OCI-LY1 (cell line): ENCODE data around the gene CRYBG2.

Experiments used
- H2AFZ ChIP-seq: fragments of 200-600 bp; sonication (generic), shearing (Covaris generic); 2 replicates; pipeline ENCODE4 v1.6.0; 2014; ENCODE audit warnings: antibody characterized with exemption, mild to moderate bottlenecking, low read length
- H3F3A ChIP-seq: fragments of 200-600 bp; sonication (generic), shearing (Covaris generic); 2 replicates; pipeline ENCODE4 v1.6.0; 2014; ENCODE audit warnings: mild to moderate bottlenecking, antibody characterized with exemption, low read length, moderate library complexity; ENCODE audit not compliant: insufficient read depth
- H3K27ac ChIP-seq: fragments of 200-600 bp; sonication (generic); 2 replicates; pipeline ENCODE4 v1.5.1; 2014; ENCODE audit warnings: low read length, mixed run types, mild to moderate bottlenecking, low read depth; ENCODE audit not compliant: poor library complexity, severe bottlenecking
- H3K27me3 ChIP-seq: fragments of 200-600 bp; sonication (generic); 2 replicates; pipeline ENCODE4 v1.6.0; 2014; ENCODE audit warnings: antibody characterized with exemption, mild to moderate bottlenecking, low read length, moderate library complexity; ENCODE audit not compliant: insufficient read depth
- H3K36me3 ChIP-seq: fragments of 200-600 bp; sonication (generic); 2 replicates; pipeline ENCODE4 v1.6.1; 2014; ENCODE audit warnings: mild to moderate bottlenecking, antibody characterized with exemption, low read length, moderate library complexity, mixed read lengths; ENCODE audit not compliant: insufficient read depth
- H3K4me1 ChIP-seq: fragments of 200-600 bp; sonication (generic); 2 replicates; pipeline ENCODE4 v1.5.1; 2014; ENCODE audit warnings: mild to moderate bottlenecking, low read length, moderate library complexity; ENCODE audit not compliant: insufficient read depth, severe bottlenecking
- H3K4me2 ChIP-seq: fragments of 200-600 bp; sonication (generic), shearing (Covaris generic); 2 replicates; pipeline ENCODE4 v1.6.1; 2014; ENCODE audit warnings: low read length
- H3K4me3 ChIP-seq: fragments of 200-600 bp; sonication (generic); 2 replicates; pipeline ENCODE4 v1.5.1; 2014; ENCODE audit warnings: low read length, low read depth, mild to moderate bottlenecking, mixed read lengths; ENCODE audit not compliant: poor library complexity, severe bottlenecking
- H3K79me2 ChIP-seq: fragments of 200-600 bp; shearing (Covaris generic); 2 replicates; pipeline ENCODE4 v1.6.1; 2016; ENCODE audit warnings: mixed run types, low read length, mixed read lengths; ENCODE audit not compliant: insufficient read depth
- H3K9ac ChIP-seq: fragments of 200-600 bp; sonication (generic), shearing (Covaris generic); 2 replicates; pipeline ENCODE4 v1.6.1; 2014; ENCODE audit warnings: mild to moderate bottlenecking, low read length, mixed read lengths
- H3K9me2 ChIP-seq: fragments of 200-600 bp; sonication (generic), shearing (Covaris generic); 2 replicates; pipeline ENCODE4 v1.6.1; 2014; ENCODE audit warnings: low read depth, mild to moderate bottlenecking, low read length, mixed read lengths
- H3K9me3 ChIP-seq: fragments of 200-600 bp; shearing (Covaris generic); 2 replicates; pipeline ENCODE4 v1.6.1; 2014; ENCODE audit warnings: low read length, mixed read lengths
- H4K20me1 ChIP-seq: fragments of 200-600 bp; sonication (generic), shearing (Covaris generic); 2 replicates; pipeline ENCODE4 v1.6.0; 2016; ENCODE audit warnings: mild to moderate bottlenecking, low read length; ENCODE audit not compliant: insufficient read depth
- EZH2 ChIP-seq: fragments of 200-600 bp; sonication (generic), shearing (Covaris generic); IDR thresholded peaks from 2 replicates; pipeline ENCODE4 v1.8.0; 2017; ENCODE audit warnings: borderline replicate concordance, mixed run types, mild to moderate bottlenecking, antibody characterized with exemption, low read length, moderate library complexity, mixed read lengths
- TF ChIP-seq, protein P1 (sequence below): fragments of 200-600 bp; sonication (generic), shearing (Covaris generic); IDR thresholded peaks from 2 replicates; pipeline ENCODE4 v1.5.1; 2017; ENCODE audit warnings: mild to moderate bottlenecking, antibody characterized with exemption, low read length, moderate library complexity, mixed read lengths

The CRYBG2 gene

GRCh38 chr1:26346274-26347033, 7.5 kb downstream of the CRYBG2 start:
- Histone ChIP-seq H3K9me3 (no peaks in the 10 kb centered on the region), H3K4me1 (no peaks in the 10 kb centered on the region), H3K4me3 (no peak overlapping the region), H3K9me2 (no peaks in the 10 kb centered on the region), H4K20me1 (no peaks in the 10 kb centered on the region), H3K9ac (no peak overlapping the region), H3K36me3 (no peaks in the 10 kb centered on the region), H3F3A (no peaks in the 10 kb centered on the region), H3K27ac (no peak overlapping the region), H3K4me2 (no peak overlapping the region), H2AFZ (no peak overlapping the region), H3K79me2 (no peaks in the 10 kb centered on the region), H3K27me3 (no peaks in the 10 kb centered on the region)
- TF ChIP-seq, protein P1, sequence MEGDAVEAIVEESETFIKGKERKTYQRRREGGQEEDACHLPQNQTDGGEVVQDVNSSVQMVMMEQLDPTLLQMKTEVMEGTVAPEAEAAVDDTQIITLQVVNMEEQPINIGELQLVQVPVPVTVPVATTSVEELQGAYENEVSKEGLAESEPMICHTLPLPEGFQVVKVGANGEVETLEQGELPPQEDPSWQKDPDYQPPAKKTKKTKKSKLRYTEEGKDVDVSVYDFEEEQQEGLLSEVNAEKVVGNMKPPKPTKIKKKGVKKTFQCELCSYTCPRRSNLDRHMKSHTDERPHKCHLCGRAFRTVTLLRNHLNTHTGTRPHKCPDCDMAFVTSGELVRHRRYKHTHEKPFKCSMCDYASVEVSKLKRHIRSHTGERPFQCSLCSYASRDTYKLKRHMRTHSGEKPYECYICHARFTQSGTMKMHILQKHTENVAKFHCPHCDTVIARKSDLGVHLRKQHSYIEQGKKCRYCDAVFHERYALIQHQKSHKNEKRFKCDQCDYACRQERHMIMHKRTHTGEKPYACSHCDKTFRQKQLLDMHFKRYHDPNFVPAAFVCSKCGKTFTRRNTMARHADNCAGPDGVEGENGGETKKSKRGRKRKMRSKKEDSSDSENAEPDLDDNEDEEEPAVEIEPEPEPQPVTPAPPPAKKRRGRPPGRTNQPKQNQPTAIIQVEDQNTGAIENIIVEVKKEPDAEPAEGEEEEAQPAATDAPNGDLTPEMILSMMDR, result no peak
- no peak for TF ChIP-seq EZH2

DNA sequence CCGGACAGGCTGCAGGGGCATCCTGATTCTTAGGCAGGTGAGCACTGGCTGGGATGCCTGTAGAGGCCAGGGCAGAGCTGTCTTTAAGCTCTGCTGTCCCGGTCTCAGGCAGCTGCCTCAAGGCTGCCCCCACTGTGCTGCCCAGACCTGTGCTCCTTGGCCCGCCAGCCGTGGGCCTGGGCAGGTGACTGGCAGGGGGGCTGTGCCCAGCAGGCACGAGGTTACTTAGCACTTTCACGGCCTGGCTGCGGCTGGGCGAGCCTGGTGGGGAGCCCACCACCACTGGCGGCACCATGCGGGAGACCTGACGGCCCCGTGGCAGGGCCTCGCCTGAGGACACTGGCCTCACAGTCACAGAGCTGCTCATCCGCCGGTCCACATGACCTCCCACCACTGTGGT, 8.2 kb downstream of the CRYBG2 start:
- no peaks in the 10 kb centered on the region for H3F3A ChIP-seq
- no peak overlapping the region for H3K4me3 ChIP-seq
- TF ChIP-seq, protein P1, result no peak
- no peak for TF ChIP-seq EZH2
- no peak overlapping the region for H2AFZ ChIP-seq
- H3K9me3 ChIP-seq, result no peaks in the 10 kb centered on the region
- no peak overlapping the region for H3K27ac ChIP-seq
- no peaks in the 10 kb centered on the region for H4K20me1 ChIP-seq
- no peaks in the 10 kb centered on the region for H3K36me3 ChIP-seq
- H3K4me2 ChIP-seq, result no peak overlapping the region
- H3K27me3 ChIP-seq, result no peaks in the 10 kb centered on the region
- no peaks in the 10 kb centered on the region for H3K4me1 ChIP-seq
- H3K9me2 ChIP-seq, result no peaks in the 10 kb centered on the region
- H3K79me2 ChIP-seq, result no peaks in the 10 kb centered on the region
- H3K9ac ChIP-seq, result no peak overlapping the region

DNA sequence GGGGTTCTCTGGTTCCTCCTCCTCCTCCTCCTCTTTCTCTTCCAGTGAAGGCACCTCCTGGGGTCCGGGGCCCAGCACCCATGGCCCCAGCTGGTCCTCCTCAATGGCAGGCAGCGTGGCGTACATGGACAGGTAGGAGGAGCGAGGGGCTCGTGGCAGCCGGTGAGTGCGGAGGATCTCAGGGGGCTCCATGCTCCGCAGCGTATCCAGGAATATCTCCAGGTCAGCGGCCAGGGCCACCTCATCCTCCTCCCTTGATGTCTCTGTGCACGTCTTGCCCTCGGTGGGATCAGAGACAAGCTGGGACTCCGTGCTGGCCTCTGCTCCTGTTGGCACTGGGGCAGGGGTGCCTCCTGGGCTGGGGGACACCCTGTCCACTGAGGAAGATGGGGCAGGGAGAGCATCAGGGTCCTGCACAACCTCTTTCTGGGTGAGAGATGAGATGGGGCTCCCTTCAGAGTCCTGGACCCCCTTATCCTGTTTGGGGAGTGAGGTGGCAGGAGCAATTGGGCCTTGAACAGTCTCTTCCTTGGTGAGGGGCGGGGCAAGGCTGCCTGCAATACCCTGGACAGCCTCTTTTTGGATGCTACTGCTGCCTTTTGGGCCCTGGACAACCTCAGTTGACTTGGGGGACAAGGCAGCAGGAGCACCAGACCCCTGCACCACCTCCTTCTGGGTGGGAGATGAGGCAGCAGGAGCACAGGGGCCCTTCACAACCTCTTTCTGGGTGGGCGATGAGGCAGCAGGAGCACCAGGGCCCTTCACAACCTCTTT, 9.6 kb downstream of the CRYBG2 start:
- TF ChIP-seq, protein P1, result no peak
- TF ChIP-seq EZH2, result no peak
- no peaks in the 10 kb centered on the region for H3F3A ChIP-seq
- no peaks in the 10 kb centered on the region for H3K27me3 ChIP-seq
- H3K9me2 ChIP-seq, result no peaks in the 10 kb centered on the region
- H4K20me1 ChIP-seq, result no peaks in the 10 kb centered on the region
- H3K9me3 ChIP-seq, result no peaks in the 10 kb centered on the region
- no peak overlapping the region for H2AFZ ChIP-seq
- no peaks in the 10 kb centered on the region for H3K79me2 ChIP-seq
- no peak overlapping the region for H3K27ac ChIP-seq
- no peaks in the 10 kb centered on the region for H3K36me3 ChIP-seq
- no peak overlapping the region for H3K4me2 ChIP-seq
- H3K4me1 ChIP-seq, result no peaks in the 10 kb centered on the region
- no peak overlapping the region for H3K9ac ChIP-seq
- no peak overlapping the region for H3K4me3 ChIP-seq
